Sigmoid colon (tissue), 7 donors: ENCODE data around the gene OBSL1. TPM values are rescaled to one million over a fixed set of nuclear protein-coding genes. Genes with fewer than 3 reads are reported as not detected.

Experiments
- DNase-seq: peaks from one replicate; pipeline ENCODE4 v3.0.0-alpha.2; 2019
- H3K27ac ChIP-seq, 4 donors: fragments of 200-600 bp; sonication (generic); one replicate each; pipeline ENCODE4 v1.5.1; 2016 to 2019; ENCODE audit warnings: mild to moderate bottlenecking in 1 of 4
- H3K27me3 ChIP-seq, 3 donors: fragments of 200-600 bp; sonication (generic); one replicate each; pipeline ENCODE4 v1.5.1; 2019; ENCODE audit warnings: mild to moderate bottlenecking in 1 of 3
- H3K36me3 ChIP-seq, 4 donors: fragments of 200-600 bp; sonication (generic); one replicate each; pipeline ENCODE4 v1.5.1; 2016 to 2019
- H3K4me1 ChIP-seq, 4 donors: fragments of 200-600 bp; sonication (generic); one replicate each; pipeline ENCODE4 v1.5.1; 2017 to 2019
- H3K4me3 ChIP-seq, 4 donors: fragments of 200-600 bp; sonication (generic); one replicate each; pipeline ENCODE4 v1.5.1; 2017 to 2019; ENCODE audit warnings: mild to moderate bottlenecking in 2 of 4, moderate library complexity in 1 of 4
- H3K9me3 ChIP-seq, 4 donors: fragments of 200-600 bp in 3 of 4; sonication (generic) in 3 of 4; one replicate each; pipeline versions ENCODE4 v1.5.1 to v1.6.1; 2013 to 2019
- CTCF ChIP-seq, 4 experiments: fragments of 450-650 bp in 3 of 4; fragments of 200-600 bp in 1 of 4; IDR thresholded peaks; one replicate each; pipeline ENCODE4 v1.5.1; 2016 to 2019; ENCODE audit warnings: antibody characterized with exemption in 4 of 4, mild to moderate bottlenecking in 3 of 4, moderate library complexity in 2 of 4
- EP300 ChIP-seq, 4 donors: sonication (generic); formaldehyde crosslinking; IDR thresholded peaks; one replicate each; pipeline ENCODE4 v1.6.1; 2017; ENCODE audit warnings: antibody characterized with exemption in 4 of 4
- POLR2A ChIP-seq, 2 donors: fragments of 450-650 bp; IDR thresholded peaks; one replicate each; pipeline ENCODE4 v1.6.1; 2016; ENCODE audit warnings: antibody characterized with exemption in 2 of 2, mild to moderate bottlenecking in 2 of 2, moderate library complexity in 2 of 2
- POLR2AphosphoS5 ChIP-seq, 4 donors: sonication (generic); formaldehyde crosslinking; IDR thresholded peaks; one replicate each; pipeline ENCODE4 v1.6.1; 2017; ENCODE audit warnings: antibody characterized with exemption in 4 of 4
- WGBS, 2 donors: extraction: QIAGEN DNeasy Blood & Tissue Kit; methylation state at CpG; one replicate each; pipeline ENCODE4 v1.1.7; 2013; 5-methylcytosine and 5-hydroxymethylcytosine counted together
- intact Hi-C: fragments of 100-400 bp; cut with DNase I; formaldehyde crosslinking; loops from one replicate; pipeline ENCODE4 v1.15.1; 2023
- polyA plus RNA-seq, 3 donors: library from polyadenylated mRNA; stranded (reverse); fragments of 200-250 nt; gene quantifications; one replicate each; pipeline ENCODE4 v1.2.3, GENCODE V29; 2013
- total RNA-seq, 4 donors: library from RNA; depleted of rRNA; stranded (reverse); fragments of >200 nt; gene quantifications; one replicate each; pipeline ENCODE4 v1.1.0, GENCODE V29; 2016
- donor health status: healthy with polysubstance abuse.
- donor health status: Bipolar disorder and iron deficiency.
- donor health status: healthy.

Gene OBSL1
- total and polyA plus RNA-seq, 7 donors = 2.8 to 83.6 (median 34.6) TPM

GRCh38 chr2:219523031-219523671 is 48.2 kb downstream of the OBSL1 start:
- Histone ChIP-seq H3K27me3 (peaks cover 0 to 17% (median 0%) of the 10 kb centered on the region in 3 donors), H3K27ac (peak overlapping the region; percentile 81 to 88 (median 83)), H3K4me3 (peak overlapping the region; percentile 18 to 49 (median 43)), H3K4me1 (peaks cover 0 to 31% (median 27%) of the 10 kb centered on the region in 4 donors), H3K9me3 (no peaks in the 10 kb centered on the region), H3K36me3 (no peaks in the 10 kb centered on the region)
- TF ChIP-seq EP300 (IDR thresholded peaks at IDR 0.05) (no peak), CTCF (IDR thresholded peaks at IDR 0.05) (no peak), POLR2A (IDR thresholded peaks at IDR 0.05) (no peak), POLR2AphosphoS5 (IDR thresholded peaks at IDR 0.05) (peak in 1 of 4 donors; percentile 3)
- intact Hi-C loops = loop anchor here (2.0 kb wide), 1 partner anchor 118 kb away; no protein-coding TSS in a partner anchor
- no peak for DNase-seq
- WGBS, 2 donors = 16 to 22% methylated on average over 24 of the region's 24 CpGs

- H3K4me1 ChIP-seq = peaks cover 0 to 31% (median 27%) of the 10 kb centered on the region in 4 donors
- no peaks in the 10 kb centered on the region for H3K9me3 ChIP-seq
- H3K4me3 ChIP-seq = peak overlapping the region; percentile 18 to 49 (median 43)
- TF ChIP-seq CTCF (IDR thresholded peaks at IDR 0.05) = peak in 1 of 4 experiments; percentile 4
- TF ChIP-seq POLR2A (IDR thresholded peaks at IDR 0.05) = no peak
- peak in 1 of 4 donors; percentile 34 for TF ChIP-seq POLR2AphosphoS5 (IDR thresholded peaks at IDR 0.05)
- TF ChIP-seq EP300 (IDR thresholded peaks at IDR 0.05) = no peak
- 3% methylated on average over 70 of the region's 70 CpGs for WGBS, 2 donors
- no peaks in the 10 kb centered on the region for H3K36me3 ChIP-seq
- peak; percentile 80 for DNase-seq
- peak overlapping the region; percentile 81 to 88 (median 83) for H3K27ac ChIP-seq
- H3K27me3 ChIP-seq = peaks cover 0 to 17% (median 0%) of the 10 kb centered on the region in 3 donors
- intact Hi-C loops = loop anchor here (2.0 kb wide), 1 partner anchor 118 kb away; no protein-coding TSS in a partner anchor
Measured at GRCh38 chr2:219522111-219523030, 49.0 kb downstream of the OBSL1 start.

DNA sequence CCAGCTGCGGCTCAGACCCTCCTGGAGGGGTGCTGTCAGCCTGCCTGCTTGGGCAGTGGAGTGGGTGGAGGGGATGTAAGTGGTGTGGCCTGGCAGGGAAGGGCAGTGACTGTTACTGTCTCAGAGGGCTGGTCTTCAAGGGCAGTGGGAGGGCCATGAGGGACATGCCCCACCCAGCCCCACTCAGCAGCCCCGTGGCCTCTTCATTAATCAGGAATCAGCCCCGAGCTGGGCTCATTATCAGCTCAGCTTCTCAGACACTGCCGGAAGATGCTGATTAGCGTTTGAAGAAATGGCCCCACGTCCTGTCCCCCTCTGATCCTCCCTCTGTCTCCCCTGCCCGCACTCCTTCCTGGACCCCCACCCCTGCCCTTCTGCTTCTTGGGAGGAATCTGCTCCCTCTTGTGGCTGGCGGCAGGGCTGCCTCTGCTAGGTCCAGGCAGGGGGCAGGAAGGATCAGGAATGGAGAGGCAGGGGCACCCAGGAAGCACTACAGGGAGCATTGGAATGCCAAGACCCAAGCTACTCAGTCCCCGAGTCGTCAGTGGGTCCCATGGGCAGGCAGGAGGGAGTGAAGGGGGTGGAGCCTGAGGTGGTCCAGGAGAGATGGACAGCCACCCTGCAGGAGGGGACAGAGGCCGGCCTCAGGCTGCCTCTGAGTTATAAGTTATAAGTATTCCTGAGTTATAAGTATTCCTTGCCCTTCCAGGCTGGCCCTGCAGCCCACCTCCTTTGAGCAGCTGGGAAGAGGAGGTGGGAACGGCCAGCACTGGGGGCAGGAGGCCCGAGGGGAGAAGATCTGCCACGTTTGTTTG is 50.1 kb downstream of the OBSL1 start:
- H3K4me3 ChIP-seq = no peak overlapping the region
- peaks cover 0 to 17% (median 0%) of the 10 kb centered on the region in 3 donors for H3K27me3 ChIP-seq
- 6 to 16% methylated on average over 14 of the region's 14 CpGs for WGBS, 2 donors
- intact Hi-C loops = no loop called here
- H3K4me1 ChIP-seq = peaks cover 0 to 31% (median 27%) of the 10 kb centered on the region in 4 donors
- no peaks in the 10 kb centered on the region for H3K36me3 ChIP-seq
- DNase-seq = no peak
- H3K27ac ChIP-seq = peak overlapping the region; percentile 81 to 88 (median 83)
- H3K9me3 ChIP-seq = no peaks in the 10 kb centered on the region
- TF ChIP-seq POLR2AphosphoS5 (IDR thresholded peaks at IDR 0.05) (no peak), EP300 (IDR thresholded peaks at IDR 0.05) (no peak), CTCF (IDR thresholded peaks at IDR 0.05) (peak; percentile 60 to 82 (median 70)), POLR2A (IDR thresholded peaks at IDR 0.05) (no peak)

- no peak for DNase-seq
- Histone ChIP-seq H3K27ac (no peak overlapping the region), H3K9me3 (no peaks in the 10 kb centered on the region), H3K36me3 (no peaks in the 10 kb centered on the region), H3K27me3 (peaks cover 0 to 17% (median 0%) of the 10 kb centered on the region in 3 donors), H3K4me3 (no peak overlapping the region), H3K4me1 (peaks cover 0 to 31% (median 27%) of the 10 kb centered on the region in 4 donors)
- intact Hi-C loops = no loop called here
- TF ChIP-seq POLR2A (IDR thresholded peaks at IDR 0.05) (no peak), CTCF (IDR thresholded peaks at IDR 0.05) (no peak), EP300 (IDR thresholded peaks at IDR 0.05) (no peak), POLR2AphosphoS5 (IDR thresholded peaks at IDR 0.05) (no peak)
- 54 to 74% methylated on average over 8 of the region's 8 CpGs for WGBS, 2 donors
Measured at GRCh38 chr2:219520079-219520478, 51.3 kb downstream of the OBSL1 start.
